Pulmonary artery endothelial cell (primary cell): ENCODE measurements around the gene COX19. TPM values are rescaled to one million over a fixed set of nuclear protein-coding genes. Genes with fewer than 3 reads are reported as not detected.

ENCODE experiments used
- total RNA-seq: library from RNA; depleted of rRNA; stranded (reverse); fragments of >200 nt; gene quantifications from 2 replicates; pipeline ENCODE4 v1.2.3, GENCODE V29; 2014

COX19 gene
- total RNA-seq, 1 donor from 2014 or later: 5.9 TPM

Other genes with a start within 250 kb of the COX19 start
- 19.3 and 24.0 TPM in 2 replicates for gene DNAAF5, start 248.8 kb downstream of the COX19 start, total RNA-seq
- gene PRKAR1B, start 248.3 kb downstream of the COX19 start, total RNA-seq: 24.5 and 27.2 TPM in 2 replicates
- 177 and 178 TPM in 2 replicates for gene SUN1, start 143.1 kb downstream of the COX19 start, total RNA-seq
- 38.5 and 44.2 TPM in 2 replicates for gene GET4, start 99.0 kb downstream of the COX19 start, total RNA-seq
- gene ADAP1, start 20.9 kb downstream of the COX19 start, total RNA-seq: 0.79 and 1.8 TPM in 2 replicates
- not detected in 2 replicates for gene CYP2W1, start 7.6 kb upstream of the COX19 start, total RNA-seq
- 17.4 and 29.8 TPM in 2 replicates for gene GPR146, start 69.0 kb upstream of the COX19 start, total RNA-seq
- gene GPER1, start 112.6 kb upstream of the COX19 start, total RNA-seq: 0.46 and 2.0 TPM in 2 replicates
- gene ZFAND2A, start 184.6 kb upstream of the COX19 start, total RNA-seq: 14.3 and 24.7 TPM in 2 replicates